ENCODE measurements around the gene NTMT1. TPM values are rescaled to one million over a fixed set of nuclear protein-coding genes. Genes with fewer than 3 reads are reported as not detected.
"Not testable (repeated sequence)": the region's sequence is repeated elsewhere in the genome, so short reads cannot be mapped to it uniquely, and the experiment has no call there.

NTMT1 gene
- total RNA-seq, 1 donor from 2014 or later, result 18.8 TPM

GRCh38 chr9:129633848-129634247, 7.9 kb downstream of the NTMT1 start:
- Histone ChIP-seq H3K27me3 (ENCODE audit: control insufficient read depth in 3 of 3, insufficient read depth in 3 of 3, low read length in 3 of 3) (no peaks in the 10 kb centered on the region), H3K9ac (ENCODE audit: low read depth in 1 of 3, low read length in 3 of 3) (no peak overlapping the region), H3K4me1 (ENCODE audit: control insufficient read depth in 3 of 3, insufficient read depth in 3 of 3, low read length in 3 of 3) (peaks cover 36 to 46% (median 44%) of the 10 kb centered on the region in 3 donors), H3K9me3 (ENCODE audit: control insufficient read depth in 3 of 3, low read length in 3 of 3) (no peaks in the 10 kb centered on the region), H3K36me3 (ENCODE audit: control insufficient read depth in 3 of 3, insufficient read depth in 3 of 3, low read length in 3 of 3) (peaks cover 51 to 58% (median 56%) of the 10 kb centered on the region in 3 donors), H3K4me3 (ENCODE audit: low read length in 3 of 3) (no peak overlapping the region), H3K27ac (ENCODE audit: low read depth, low read length) (no peak overlapping the region)

GRCh38 chr9:129635099-129636065, 9.4 kb downstream of the NTMT1 start:
- Histone ChIP-seq H3K9me3 (ENCODE audit: control insufficient read depth in 3 of 3, low read length in 3 of 3) (no peaks in the 10 kb centered on the region), H3K4me1 (ENCODE audit: control insufficient read depth in 3 of 3, insufficient read depth in 3 of 3, low read length in 3 of 3) (peaks cover 37 to 40% (median 38%) of the 10 kb centered on the region in 3 donors), H3K27me3 (ENCODE audit: control insufficient read depth in 3 of 3, insufficient read depth in 3 of 3, low read length in 3 of 3) (no peaks in the 10 kb centered on the region), H3K27ac (ENCODE audit: low read depth, low read length) (no peak overlapping the region), H3K4me3 (ENCODE audit: low read length in 3 of 3) (no peak overlapping the region), H3K36me3 (ENCODE audit: control insufficient read depth in 3 of 3, insufficient read depth in 3 of 3, low read length in 3 of 3) (peaks cover 56 to 65% (median 60%) of the 10 kb centered on the region in 3 donors), H3K9ac (ENCODE audit: low read depth in 1 of 3, low read length in 3 of 3) (no peak overlapping the region)

- H3K27ac ChIP-seq (ENCODE audit: low read depth, low read length); H3K27me3 ChIP-seq (ENCODE audit: control insufficient read depth in 3 of 3, insufficient read depth in 3 of 3, low read length in 3 of 3); H3K4me3 ChIP-seq (ENCODE audit: low read length in 3 of 3); H3K9me3 ChIP-seq (ENCODE audit: control insufficient read depth in 3 of 3, low read length in 3 of 3); H3K9ac ChIP-seq (ENCODE audit: low read depth in 1 of 3, low read length in 3 of 3): not testable (repeated sequence)
- H3K4me1 ChIP-seq (ENCODE audit: control insufficient read depth in 3 of 3, insufficient read depth in 3 of 3, low read length in 3 of 3), result peaks cover 37 to 40% (median 38%) of the 10 kb centered on the region in 3 donors
- H3K36me3 ChIP-seq (ENCODE audit: control insufficient read depth in 3 of 3, insufficient read depth in 3 of 3, low read length in 3 of 3), result peaks cover 56 to 63% (median 60%) of the 10 kb centered on the region in 3 donors
Measured at GRCh38 chr9:129636343-129636742, 10.4 kb downstream of the NTMT1 start.

GRCh38 chr9:129637102-129637501, 11.1 kb downstream of the NTMT1 start:
- Histone ChIP-seq H3K36me3 (ENCODE audit: control insufficient read depth in 3 of 3, insufficient read depth in 3 of 3, low read length in 3 of 3) (peaks cover 56 to 62% (median 58%) of the 10 kb centered on the region in 3 donors), H3K4me3 (ENCODE audit: low read length in 3 of 3) (no peak overlapping the region)

GRCh38 chr9:129637673-129638439, 11.9 kb downstream of the NTMT1 start:
- Histone ChIP-seq H3K4me3 (ENCODE audit: low read length in 3 of 3) (no peak overlapping the region), H3K4me1 (ENCODE audit: control insufficient read depth in 3 of 3, insufficient read depth in 3 of 3, low read length in 3 of 3) (peaks cover 28 to 36% (median 30%) of the 10 kb centered on the region in 3 donors), H3K27ac (ENCODE audit: low read depth, low read length) (no peak overlapping the region), H3K9me3 (ENCODE audit: control insufficient read depth in 3 of 3, low read length in 3 of 3) (no peaks in the 10 kb centered on the region), H3K9ac (ENCODE audit: low read depth in 1 of 3, low read length in 3 of 3) (peak overlapping the region in 1 of 3 donors; percentile 16), H3K36me3 (ENCODE audit: control insufficient read depth in 3 of 3, insufficient read depth in 3 of 3, low read length in 3 of 3) (peaks cover 56 to 58% (median 56%) of the 10 kb centered on the region in 3 donors), H3K27me3 (ENCODE audit: control insufficient read depth in 3 of 3, insufficient read depth in 3 of 3, low read length in 3 of 3) (no peaks in the 10 kb centered on the region)

More at GRCh38 chr9:129637102-129637501, 11.1 kb downstream of the NTMT1 start:
- H3K4me1 ChIP-seq (ENCODE audit: control insufficient read depth in 3 of 3, insufficient read depth in 3 of 3, low read length in 3 of 3), result peaks cover 32 to 39% (median 33%) of the 10 kb centered on the region in 3 donors
- peak overlapping the region in 1 of 3 donors; percentile 16 for H3K9ac ChIP-seq (ENCODE audit: low read depth in 1 of 3, low read length in 3 of 3)
- H3K27ac ChIP-seq (ENCODE audit: low read depth, low read length), result no peak overlapping the region
- no peaks in the 10 kb centered on the region for H3K27me3 ChIP-seq (ENCODE audit: control insufficient read depth in 3 of 3, insufficient read depth in 3 of 3, low read length in 3 of 3)
- H3K9me3 ChIP-seq (ENCODE audit: control insufficient read depth in 3 of 3, low read length in 3 of 3), result no peaks in the 10 kb centered on the region

GRCh38 chr9:129639034-129639630, 13.2 kb downstream of the NTMT1 start:
- no peaks in the 10 kb centered on the region for H3K27me3 ChIP-seq (ENCODE audit: control insufficient read depth in 3 of 3, insufficient read depth in 3 of 3, low read length in 3 of 3)
- H3K27ac ChIP-seq (ENCODE audit: low read depth, low read length), result no peak overlapping the region
- H3K4me3 ChIP-seq (ENCODE audit: low read length in 3 of 3), result no peak overlapping the region
- H3K36me3 ChIP-seq (ENCODE audit: control insufficient read depth in 3 of 3, insufficient read depth in 3 of 3, low read length in 3 of 3), result peaks cover 44 to 47% (median 46%) of the 10 kb centered on the region in 3 donors
- H3K9me3 ChIP-seq (ENCODE audit: control insufficient read depth in 3 of 3, low read length in 3 of 3), result no peaks in the 10 kb centered on the region
- peaks cover 23 to 34% (median 30%) of the 10 kb centered on the region in 3 donors for H3K4me1 ChIP-seq (ENCODE audit: control insufficient read depth in 3 of 3, insufficient read depth in 3 of 3, low read length in 3 of 3)
- no peak overlapping the region for H3K9ac ChIP-seq (ENCODE audit: low read depth in 1 of 3, low read length in 3 of 3)

GRCh38 chr9:129639756-129640085, 13.8 kb downstream of the NTMT1 start:
- Histone ChIP-seq H3K36me3 (ENCODE audit: control insufficient read depth in 3 of 3, insufficient read depth in 3 of 3, low read length in 3 of 3) (peaks cover 39 to 43% (median 40%) of the 10 kb centered on the region in 3 donors), H3K9ac (ENCODE audit: low read depth in 1 of 3, low read length in 3 of 3) (peak overlapping the region in 1 of 3 donors; percentile 25), H3K4me1 (ENCODE audit: control insufficient read depth in 3 of 3, insufficient read depth in 3 of 3, low read length in 3 of 3) (peaks cover 23 to 34% (median 30%) of the 10 kb centered on the region in 3 donors), H3K4me3 (ENCODE audit: low read length in 3 of 3) (no peak overlapping the region), H3K27me3 (ENCODE audit: control insufficient read depth in 3 of 3, insufficient read depth in 3 of 3, low read length in 3 of 3) (no peaks in the 10 kb centered on the region), H3K27ac (ENCODE audit: low read depth, low read length) (no peak overlapping the region), H3K9me3 (ENCODE audit: control insufficient read depth in 3 of 3, low read length in 3 of 3) (no peaks in the 10 kb centered on the region)

GRCh38 chr9:129640086-129640870, 14.3 kb downstream of the NTMT1 start:
- Histone ChIP-seq H3K4me3 (ENCODE audit: low read length in 3 of 3) (peak overlapping the region; percentile 70 to 94 (median 88)), H3K9ac (ENCODE audit: low read depth in 1 of 3, low read length in 3 of 3) (peak overlapping the region in 2 of 3 donors; percentile 89 to 92), H3K27me3 (ENCODE audit: control insufficient read depth in 3 of 3, insufficient read depth in 3 of 3, low read length in 3 of 3) (no peaks in the 10 kb centered on the region), H3K36me3 (ENCODE audit: control insufficient read depth in 3 of 3, insufficient read depth in 3 of 3, low read length in 3 of 3) (peaks cover 34 to 37% (median 35%) of the 10 kb centered on the region in 3 donors), H3K9me3 (ENCODE audit: control insufficient read depth in 3 of 3, low read length in 3 of 3) (no peaks in the 10 kb centered on the region), H3K27ac (ENCODE audit: low read depth, low read length) (no peak overlapping the region), H3K4me1 (ENCODE audit: control insufficient read depth in 3 of 3, insufficient read depth in 3 of 3, low read length in 3 of 3) (peaks cover 23 to 32% (median 30%) of the 10 kb centered on the region in 3 donors)
